Omental fat pad (tissue), 4 donors: ENCODE results near the gene C3orf70. TPM values are rescaled to one million over a fixed set of nuclear protein-coding genes. Genes with fewer than 3 reads are reported as not detected.

Experiments
- ATAC-seq: fragments of 150-250 bp; one replicate; pipeline ENCODE4 v1.9.1; 2016; ENCODE audit warnings: mild to moderate bottlenecking, moderate library complexity; ENCODE audit not compliant: low FRiP score
- DNase-seq: peaks from one replicate; pipeline ENCODE4 v3.0.0-alpha.2; 2019; ENCODE audit warnings: low spot score
- CTCF ChIP-seq, 3 donors: fragments of 450-650 bp; IDR thresholded peaks; one replicate each; pipeline ENCODE4 v1.5.1; 2016 to 2017; ENCODE audit warnings: antibody characterized with exemption in 3 of 3, mild to moderate bottlenecking in 3 of 3, moderate library complexity in 2 of 3
- total RNA-seq, 4 donors: library from RNA; depleted of rRNA; stranded (reverse); fragments of >200 nt; gene quantifications; one replicate each; pipeline ENCODE4 v1.1.0, GENCODE V29; 2016

Gene C3orf70
- total RNA-seq, 4 donors from 2014 or later = 2.8 to 4.9 (median 3.5) TPM

GRCh38 chr3:185151101-185151963 is 1.5 kb downstream of the C3orf70 start:
- ATAC-seq (no peak), DNase-seq (no peak)
- TF ChIP-seq CTCF (IDR thresholded peaks at IDR 0.05) = no peak

GRCh38 chr3:185150561-185150960 is 2.3 kb downstream of the C3orf70 start:
- ATAC-seq (no peak), DNase-seq (no peak)
- TF ChIP-seq CTCF (IDR thresholded peaks at IDR 0.05) = no peak

- TF ChIP-seq CTCF (IDR thresholded peaks at IDR 0.05) = no peak
- ATAC-seq (no peak), DNase-seq (no peak)
Measured at GRCh38 chr3:185149591-185149990, 3.3 kb downstream of the C3orf70 start.

- TF ChIP-seq CTCF (IDR thresholded peaks at IDR 0.05) = no peak
- DNase-seq = no peak
- ATAC-seq = no peak
Measured at GRCh38 chr3:185145511-185145910, 7.3 kb downstream of the C3orf70 start.

- no peak for ATAC-seq
- DNase-seq = no peak
- no peak for TF ChIP-seq CTCF (IDR thresholded peaks at IDR 0.05)
Measured at GRCh38 chr3:185144784-185145183, 8.1 kb downstream of the C3orf70 start.

GRCh38 chr3:185137821-185138220 is 15.0 kb downstream of the C3orf70 start:
- DNase-seq = no peak
- no peak for ATAC-seq
- no peak for TF ChIP-seq CTCF (IDR thresholded peaks at IDR 0.05)

- DNase-seq = no peak
- no peak for ATAC-seq
- TF ChIP-seq CTCF (IDR thresholded peaks at IDR 0.05) = no peak
Measured at GRCh38 chr3:185134509-185134908, 18.4 kb downstream of the C3orf70 start.
